HepG2 (cell line): Measurements from ENCODE around the gene SORBS2. TPM values are rescaled to one million over a fixed set of nuclear protein-coding genes. Genes with fewer than 3 reads are reported as not detected.

Experiments used
- ATAC-seq: fragments of 200-7000 bp; cut with Tn5 transposase; 3 replicates; pipeline ENCODE4 v1.9.1; 2020; ENCODE audit warnings: mild to moderate bottlenecking, moderate library complexity
- BruUV-seq: library from RNA; stranded (reverse); fragments of 400-500 nt; replicated peaks from 2 replicates; lab custom pipeline; 2021; lab: Mats Ljungman, UMichigan
- CTCF ChIA-PET: fragments of 300-600 bp; formaldehyde crosslinking; extraction: SDS; loops from one replicate; lab custom pipeline; 2021; ENCODE audit warnings: low total read pairs, inconsistent platforms, low intra/inter-chr PET ratio; lab: Yijun Ruan, JAX
- POLR2A ChIA-PET: fragments of 350-600 bp; sonication (Branson Sonifier 250); formaldehyde crosslinking; loops from one replicate; lab custom pipeline; 2020; ENCODE audit warnings: antibody characterized with exemption, inconsistent platforms; lab: Yijun Ruan, JAX
- DNase-seq: peaks from one replicate; pipeline ENCODE4 v3.0.0-alpha.2; 2015; ENCODE audit warnings: low spot score
- FAIRE-seq: peaks from 3 replicates; lab custom pipeline; 2011; peaks lifted over from hg19 to GRCh38; lab: Jason Lieb, UNC
- H2AFZ ChIP-seq: one replicate; pipeline ENCODE4 v1.6.1; 2011; ENCODE audit warnings: low read length, inconsistent platforms
- H3K27ac ChIP-seq: fragments of 300-600 bp; 3 replicates; pipeline ENCODE4 v1.8.0; 2011; ENCODE audit warnings: mixed run types, mild to moderate bottlenecking, mixed read lengths, low read length, inconsistent platforms; ENCODE audit not compliant: insufficient read depth; ENCODE audit errors: extremely low read length
- H3K27me3 ChIP-seq, 2 experiments: fragments of 200-600 bp in 1 of 2; 2 replicates in 1 of 2; 3 replicates in 1 of 2; pipeline versions ENCODE4 v1.6.0 to v1.8.0; 2011; ENCODE audit warnings: low read length in 2 of 2, mild to moderate bottlenecking in 2 of 2, moderate library complexity in 2 of 2, inconsistent platforms in 1 of 2; ENCODE audit not compliant: insufficient read depth in 2 of 2, control insufficient read depth in 1 of 2
- H3K36me3 ChIP-seq, 2 experiments: fragments of 200-600 bp in 1 of 2; replicated peaks in 1 of 2; 2 replicates in 1 of 2; 3 replicates in 1 of 2; pipeline versions ENCODE4 v1.5.1 to v1.8.0; 2011; ENCODE audit warnings: low read length in 2 of 2, inconsistent platforms in 1 of 2; ENCODE audit not compliant: insufficient read depth in 2 of 2, control insufficient read depth in 1 of 2
- H3K4me1 ChIP-seq: 2 replicates; pipeline ENCODE4 v1.5.1; 2012; ENCODE audit warnings: low read length, inconsistent platforms; ENCODE audit not compliant: insufficient read depth
- H3K4me2 ChIP-seq: 2 replicates; pipeline ENCODE4 v1.6.0; 2011; ENCODE audit warnings: low read depth, low read length, inconsistent platforms
- H3K4me3 ChIP-seq, 3 experiments: fragments of 200-600 bp in 1 of 3; sonication (generic), shearing (Covaris generic) in 1 of 3; replicated peaks in 1 of 3; 2 replicates each; pipeline ENCODE4 v1.5.1; 2011 to 2016; ENCODE audit warnings: low read length in 3 of 3, inconsistent platforms in 2 of 3, low read depth in 2 of 3, mild to moderate bottlenecking in 2 of 3, control low read depth in 1 of 3, mixed read lengths in 1 of 3; ENCODE audit not compliant: insufficient read depth in 1 of 3
- H3K79me2 ChIP-seq: one replicate; pipeline ENCODE4 v1.6.1; 2011; ENCODE audit warnings: low read length, inconsistent platforms; ENCODE audit not compliant: insufficient read depth
- H3K9ac ChIP-seq: 2 replicates; pipeline ENCODE4 v1.6.0; 2011; ENCODE audit warnings: mild to moderate bottlenecking, low read depth, low read length, inconsistent platforms; ENCODE audit not compliant: insufficient read depth
- H3K9me3 ChIP-seq: 2 replicates; pipeline ENCODE4 v1.5.1; 2012; ENCODE audit warnings: mild to moderate bottlenecking, low read length
- H4K20me1 ChIP-seq: 2 replicates; pipeline ENCODE4 v1.6.0; 2011; ENCODE audit warnings: inconsistent platforms, mild to moderate bottlenecking, low read length, moderate library complexity; ENCODE audit not compliant: insufficient read depth
- ATF1 ChIP-seq: IDR thresholded peaks from 2 replicates; pipeline ENCODE4 v1.6.1; 2016; ENCODE audit warnings: mild to moderate bottlenecking, control low read depth
- CENPX ChIP-seq: sonication (generic); formaldehyde crosslinking; IDR thresholded peaks from 2 replicates; pipeline ENCODE4 v1.9.0; 2021; ENCODE audit warnings: mild to moderate bottlenecking, missing genetic modification reagents, moderate library complexity
- DNMT1 ChIP-seq: sonication (generic); formaldehyde crosslinking; IDR thresholded peaks from 2 replicates; pipeline ENCODE4 v1.5.1; 2020; ENCODE audit warnings: mild to moderate bottlenecking, missing genetic modification reagents
- ELF4 ChIP-seq: sonication (generic); formaldehyde crosslinking; IDR thresholded peaks from 2 replicates; pipeline ENCODE4 v1.5.0; 2020; ENCODE audit warnings: missing genetic modification reagents, mild to moderate bottlenecking, moderate library complexity, borderline replicate concordance
- FOSL2 ChIP-seq: sonication (generic); formaldehyde crosslinking; IDR thresholded peaks from 2 replicates; pipeline ENCODE4 v1.4.0; 2020; ENCODE audit warnings: missing genetic modification reagents
- HMGXB3 ChIP-seq: sonication (generic); formaldehyde crosslinking; IDR thresholded peaks from 2 replicates; pipeline ENCODE4 v1.4.0; 2020; ENCODE audit warnings: missing genetic modification reagents, borderline replicate concordance
- MAFK ChIP-seq, 2 experiments: IDR thresholded peaks in 1 of 2; conservative IDR thresholded peaks in 1 of 2; 2 replicates each; pipeline ENCODE4 v1.6.1; 2011; ENCODE audit warnings: improper control_type of control experiment in 2 of 2, low read length in 2 of 2
- MXD3 ChIP-seq: IDR thresholded peaks from 2 replicates; pipeline ENCODE4 v1.6.1; 2016; ENCODE audit warnings: mild to moderate bottlenecking, missing biosample characterization, missing genetic modification reagents
- RBFOX2 ChIP-seq: fragments of 200-400 bp; formaldehyde crosslinking; IDR thresholded peaks from 2 replicates; pipeline ENCODE4 v1.6.1; 2017; ENCODE audit warnings: low read depth, mild to moderate bottlenecking, low read length
- TAF15 ChIP-seq: fragments of 200-400 bp; formaldehyde crosslinking; IDR thresholded peaks from one replicate; pipeline ENCODE4 v1.6.1; 2018; ENCODE audit warnings: mild to moderate bottlenecking, low read depth, low read length; ENCODE audit not compliant: poor library complexity, severe bottlenecking
- ZFP37 ChIP-seq: sonication (generic); formaldehyde crosslinking; IDR thresholded peaks from 2 replicates; pipeline ENCODE4 v1.4.0; 2020; ENCODE audit warnings: missing genetic modification reagents, borderline replicate concordance
- ZNF180 ChIP-seq: sonication (generic); formaldehyde crosslinking; IDR thresholded peaks from 2 replicates; pipeline ENCODE4 v1.4.0; 2020; ENCODE audit warnings: low read depth, missing genetic modification reagents, borderline replicate concordance
- ZNF577 ChIP-seq: sonication (generic); formaldehyde crosslinking; IDR thresholded peaks from 2 replicates; pipeline ENCODE4 v1.4.0; 2020; ENCODE audit warnings: mild to moderate bottlenecking, low read depth, missing genetic modification reagents, borderline replicate concordance
- ZNF781 ChIP-seq: sonication (generic); formaldehyde crosslinking; IDR thresholded peaks from 2 replicates; pipeline ENCODE4 v1.5.1; 2020; ENCODE audit warnings: borderline replicate concordance, mild to moderate bottlenecking, missing genetic modification reagents; ENCODE audit errors: not compliant biosample characterization
- ZNF788 ChIP-seq: sonication (generic); formaldehyde crosslinking; IDR thresholded peaks from 2 replicates; pipeline ENCODE4 v1.5.0; 2020; ENCODE audit warnings: mild to moderate bottlenecking, missing genetic modification reagents, borderline replicate concordance
- WGBS: methylation state at CpG from one replicate; pipeline ENCODE4 v1.1.6; 2017; ENCODE audit warnings: low lambda C conversion rate; 5-methylcytosine and 5-hydroxymethylcytosine counted together
- in situ Hi-C: cut with HindIII; loops from 2 replicates; pipeline ENCODE4 v1.10.0; 2017; ENCODE audit warnings: low pct_unique_long_range_greater_than_20kb; ENCODE audit not compliant: extremely low pct_ligation_motif_present
- intact Hi-C: fragments of 100-400 bp; cut with micrococcal nuclease; formaldehyde crosslinking; loops from one replicate; pipeline ENCODE4 v1.10.0; 2022; ENCODE audit not compliant: unreplicated experiment
- polyA plus RNA-seq, 8 experiments: library from polyadenylated mRNA; depleted of rRNA in 3 of 8; stranded (reverse) in 7 of 8; unstranded in 1 of 8; fragments of >200 nt; fragmentation: Illumina TruSeq in 4 of 8; extraction: Trizol in 4 of 8; gene quantifications; 2 replicates each; pipeline versions ENCODE4 v1.2.1 to v1.2.3, GENCODE V29; 2011 to 2016; ENCODE audit warnings: low read depth in 4 of 8, missing spikeins in 1 of 8, mixed read lengths in 1 of 8; ENCODE audit not compliant: insufficient read depth in 1 of 8
- total RNA-seq, 5 experiments: library from RNA; depleted of rRNA; stranded (reverse); fragments of >200 nt; fragmentation: Illumina TruSeq; extraction: Trizol; gene quantifications; 2 replicates each; pipeline ENCODE4 v1.2.3, GENCODE V29; 2016; ENCODE audit warnings: low read depth in 1 of 5
- TF ChIP-seq, protein P1 (sequence below): sonication (generic); formaldehyde crosslinking; IDR thresholded peaks from 2 replicates; pipeline ENCODE4 v1.4.0; 2020; ENCODE audit warnings: missing genetic modification reagents

SORBS2 gene
- total and polyA plus RNA-seq, 2 of the 13 experiments (the other 11 are each of a cell fraction or from before 2014, with no cell fraction given), result 25.0 to 80.5 TPM

- H3K4me3 ChIP-seq, result peak overlapping the region in 2 of 3 experiments; percentile 32 to 46; a peak in 2 of 6 replicates
- POLR2A ChIA-PET, result interaction anchor here (1.3 to 5.0 kb wide), 4 partner anchors 37 to 61 kb away, joined by 3 to 57 read pairs (median 24); partner anchors contain the start of gene SORBS2
- H3K27me3 ChIP-seq, result no peaks in the 10 kb centered on the region
- H3K79me2 ChIP-seq, result peaks cover 27% of the 10 kb centered on the region
- 46% methylated on average over 11 of the region's 11 CpGs for WGBS
- peaks cover 50% of the 10 kb centered on the region for H3K4me1 ChIP-seq
- DNase-seq (no peak), FAIRE-seq (no peak), ATAC-seq (peak; percentile 35)
- no TSS peak for BruUV-seq
- CTCF ChIA-PET, result no interaction called here
- peak overlapping the region; percentile 96 for H3K27ac ChIP-seq
- peak overlapping the region; percentile 72 for H3K4me2 ChIP-seq
- H4K20me1 ChIP-seq, result no peaks in the 10 kb centered on the region
- H3K9me3 ChIP-seq, result no peaks in the 10 kb centered on the region
- in situ Hi-C loops (no loop called here), intact Hi-C loops (no loop called here)
- H3K9ac ChIP-seq, result peak overlapping the region; percentile 70
- no peaks in the 10 kb centered on the region; a peak in 1 of 5 replicates for H3K36me3 ChIP-seq
- no peak overlapping the region for H2AFZ ChIP-seq
- TF ChIP-seq ATF1 (CRISPR knock-in tag), result 0 out of 2 replicates have a peak, but pooled peaks have one; percentile 30
- TF ChIP-seq HMGXB3 (CRISPR knock-in tag), result peak; percentile 96
- TF ChIP-seq MXD3 (CRISPR knock-in tag), result no peak
- no peak for TF ChIP-seq ZNF180
- no peak for TF ChIP-seq ZFP37 (CRISPR knock-in tag)
- TF ChIP-seq ZNF781 (CRISPR knock-in tag), result no peak
- 0 out of 2 replicates have a peak, but pooled peaks have one; percentile 32 for TF ChIP-seq RBFOX2
- 0 out of 2 replicates have a peak, but pooled peaks have one; percentile 18 for TF ChIP-seq ELF4 (CRISPR knock-in tag)
- TF ChIP-seq TAF15, result no peak
- TF ChIP-seq ZNF577 (CRISPR knock-in tag), result no peak
- no peak for TF ChIP-seq DNMT1 (CRISPR knock-in tag)
- 0 out of 2 replicates have a peak, but pooled peaks have one; percentile 37 for TF ChIP-seq ZNF788 (CRISPR knock-in tag)
- no peak for TF ChIP-seq MAFK (conservative IDR thresholded peaks at IDR 0.05 in 1 of 2, IDR thresholded peaks at IDR 0.05 in 1 of 2; ENCODE audit: low read length in 2 of 2)
- no peak for TF ChIP-seq CENPX (CRISPR knock-in tag)
- TF ChIP-seq, protein P1, sequence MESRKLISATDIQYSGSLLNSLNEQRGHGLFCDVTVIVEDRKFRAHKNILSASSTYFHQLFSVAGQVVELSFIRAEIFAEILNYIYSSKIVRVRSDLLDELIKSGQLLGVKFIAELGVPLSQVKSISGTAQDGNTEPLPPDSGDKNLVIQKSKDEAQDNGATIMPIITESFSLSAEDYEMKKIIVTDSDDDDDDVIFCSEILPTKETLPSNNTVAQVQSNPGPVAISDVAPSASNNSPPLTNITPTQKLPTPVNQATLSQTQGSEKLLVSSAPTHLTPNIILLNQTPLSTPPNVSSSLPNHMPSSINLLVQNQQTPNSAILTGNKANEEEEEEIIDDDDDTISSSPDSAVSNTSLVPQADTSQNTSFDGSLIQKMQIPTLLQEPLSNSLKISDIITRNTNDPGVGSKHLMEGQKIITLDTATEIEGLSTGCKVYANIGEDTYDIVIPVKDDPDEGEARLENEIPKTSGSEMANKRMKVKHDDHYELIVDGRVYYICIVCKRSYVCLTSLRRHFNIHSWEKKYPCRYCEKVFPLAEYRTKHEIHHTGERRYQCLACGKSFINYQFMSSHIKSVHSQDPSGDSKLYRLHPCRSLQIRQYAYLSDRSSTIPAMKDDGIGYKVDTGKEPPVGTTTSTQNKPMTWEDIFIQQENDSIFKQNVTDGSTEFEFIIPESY (CRISPR knock-in tag), result peak; percentile 26; the same call in 1 of the 2 replicates
- peak; percentile 33; the same call in 1 of the 2 replicates for TF ChIP-seq FOSL2 (CRISPR knock-in tag)
Measured at GRCh38 chr4:185773419-185773818, 38.6 kb downstream of the SORBS2 start.
